ENCODE measurements around the gene BTBD2. TPM values are rescaled to one million over a fixed set of nuclear protein-coding genes. Genes with fewer than 3 reads are reported as not detected.

Gene BTBD2
- total RNA-seq, 1 experiment from 2014 or later: 52.2 TPM

- Mint-ChIP-seq H3K9me3 (ENCODE audit: unreplicated experiment) (no peaks in the 10 kb centered on the region), H3K4me1 (ENCODE audit: low read depth, unreplicated experiment) (no peaks in the 10 kb centered on the region), H3K36me3 (ENCODE audit: insufficient read depth, unreplicated experiment) (peaks cover 18% of the 10 kb centered on the region), H3K27me3 (ENCODE audit: insufficient read depth, unreplicated experiment) (no peaks in the 10 kb centered on the region), H3K27ac (ENCODE audit: unreplicated experiment) (no peak overlapping the region), H3K4me3 (ENCODE audit: unreplicated experiment) (no peak overlapping the region)
- Histone ChIP-seq H3K9me3 (no peaks in the 10 kb centered on the region), H3K4me1 (peaks cover 24% of the 10 kb centered on the region), H3K27me3 (replicated peaks; ENCODE audit: control insufficient read depth, insufficient read depth, low read length) (no peaks in the 10 kb centered on the region), H3K4me3 (ENCODE audit: low read depth, low read length) (no peak overlapping the region), H3K36me3 (ENCODE audit: control insufficient read depth, insufficient read depth, low read length) (no peaks in the 10 kb centered on the region)
- POLR2A ChIA-PET: no interaction called here
- CTCF ChIA-PET: no interaction called here
- BruUV-seq (replicated peaks): no TSS peak
- intact Hi-C loops (cut with micrococcal nuclease; ENCODE audit: unreplicated experiment): loop anchor here (5.0 kb wide), 1 partner anchor 33 kb away; the partner anchor contains the start of genes IZUMO4 and MOB3A
- no peak for TF ChIP-seq CTCF (IDR thresholded peaks at IDR 0.05; ENCODE audit: insufficient read depth in 1 of 2, low read depth in 1 of 2, low read length in 1 of 2, severe bottlenecking in 1 of 2, unreplicated experiment in 1 of 2)
- DNase-seq: no peak
These were observed 48.3 kb upstream of the BTBD2 start for GRCh38 chr19:2063824-2064223.

- no peaks in the 10 kb centered on the region for H3K36me3 ChIP-seq (ENCODE audit: control insufficient read depth, insufficient read depth, low read length)
- H3K4me3 ChIP-seq (ENCODE audit: low read depth, low read length): no peak overlapping the region
- DNase-seq: no peak
- no peak for TF ChIP-seq CTCF (IDR thresholded peaks at IDR 0.05; ENCODE audit: insufficient read depth in 1 of 2, low read depth in 1 of 2, low read length in 1 of 2, severe bottlenecking in 1 of 2, unreplicated experiment in 1 of 2)
- ChIA-PET POLR2A (no interaction called here), CTCF (no interaction called here)
- no peaks in the 10 kb centered on the region for H3K9me3 Mint-ChIP-seq (ENCODE audit: unreplicated experiment)
- no peaks in the 10 kb centered on the region for H3K9me3 ChIP-seq
- intact Hi-C loops (cut with micrococcal nuclease; ENCODE audit: unreplicated experiment): loop anchor here (5.0 kb wide), 1 partner anchor 35 kb away; the partner anchor contains the start of genes IZUMO4 and MOB3A
- peaks cover 24% of the 10 kb centered on the region for H3K4me1 ChIP-seq
- BruUV-seq (replicated peaks): no TSS peak
- peak overlapping the region; percentile 82 for H3K4me3 Mint-ChIP-seq (ENCODE audit: unreplicated experiment)
- peak overlapping the region; percentile 86 for H3K27ac Mint-ChIP-seq (ENCODE audit: unreplicated experiment)
- no peaks in the 10 kb centered on the region for H3K27me3 Mint-ChIP-seq (ENCODE audit: insufficient read depth, unreplicated experiment)
- peaks cover 18% of the 10 kb centered on the region for H3K36me3 Mint-ChIP-seq (ENCODE audit: insufficient read depth, unreplicated experiment)
- H3K4me1 Mint-ChIP-seq (ENCODE audit: low read depth, unreplicated experiment): no peaks in the 10 kb centered on the region
- no peaks in the 10 kb centered on the region for H3K27me3 ChIP-seq (replicated peaks; ENCODE audit: control insufficient read depth, insufficient read depth, low read length)
These were observed 47.3 kb upstream of the BTBD2 start for GRCh38 chr19:2062770-2063169.

GRCh38 chr19:2062389-2062729 is 46.8 kb upstream of the BTBD2 start:
- no peaks in the 10 kb centered on the region for H3K9me3 ChIP-seq
- H3K36me3 ChIP-seq (ENCODE audit: control insufficient read depth, insufficient read depth, low read length): no peaks in the 10 kb centered on the region
- DNase-seq: no peak
- Mint-ChIP-seq H3K36me3 (ENCODE audit: insufficient read depth, unreplicated experiment) (peaks cover 18% of the 10 kb centered on the region), H3K4me1 (ENCODE audit: low read depth, unreplicated experiment) (no peaks in the 10 kb centered on the region), H3K27ac (ENCODE audit: unreplicated experiment) (peak overlapping the region; percentile 86), H3K9me3 (ENCODE audit: unreplicated experiment) (no peaks in the 10 kb centered on the region), H3K4me3 (ENCODE audit: unreplicated experiment) (peak overlapping the region; percentile 82), H3K27me3 (ENCODE audit: insufficient read depth, unreplicated experiment) (no peaks in the 10 kb centered on the region)
- no peaks in the 10 kb centered on the region for H3K27me3 ChIP-seq (replicated peaks; ENCODE audit: control insufficient read depth, insufficient read depth, low read length)
- peak overlapping the region; percentile 85 for H3K4me3 ChIP-seq (ENCODE audit: low read depth, low read length)
- no peak for TF ChIP-seq CTCF (IDR thresholded peaks at IDR 0.05; ENCODE audit: insufficient read depth in 1 of 2, low read depth in 1 of 2, low read length in 1 of 2, severe bottlenecking in 1 of 2, unreplicated experiment in 1 of 2)
- peaks cover 24% of the 10 kb centered on the region for H3K4me1 ChIP-seq
- ChIA-PET POLR2A (interaction anchor here (1.0 kb wide), 2 partner anchors 13 to 20 kb away, joined by 3 read pairs; no protein-coding TSS in a partner anchor), CTCF (interaction anchor here (0.6 kb wide), 1 partner anchor 30 kb away, joined by 4 read pairs; no protein-coding TSS in a partner anchor)
- intact Hi-C loops (cut with micrococcal nuclease; ENCODE audit: unreplicated experiment): loop anchor here (5.0 kb wide), 1 partner anchor 35 kb away; the partner anchor contains the start of genes IZUMO4 and MOB3A
- BruUV-seq (replicated peaks): no TSS peak

Data from Caco-2 (cell line).